SK-N-SH (cell line): ENCODE measurements around the gene TAF11L3.

Source experiments
- EP300 ChIP-seq, 2 experiments: IDR thresholded peaks; 2 replicates each; pipeline versions ENCODE4 v1.4.0 to v1.6.1; 2012; ENCODE audit warnings: borderline replicate concordance in 1 of 2, low read depth in 1 of 2, low read length in 1 of 2
- FOXM1 ChIP-seq: IDR thresholded peaks from 2 replicates; pipeline ENCODE4 v1.4.0; 2012; ENCODE audit warnings: low read depth, mild to moderate bottlenecking
- GABPA ChIP-seq: IDR thresholded peaks from 2 replicates; pipeline ENCODE4 v1.4.0; 2012; ENCODE audit warnings: low read depth, mild to moderate bottlenecking
- JUND ChIP-seq: IDR thresholded peaks from 2 replicates; pipeline ENCODE4 v1.4.0; 2012
- MXI1 ChIP-seq: IDR thresholded peaks from 2 replicates; pipeline ENCODE4 v1.6.1; 2012; ENCODE audit warnings: mild to moderate bottlenecking, low read depth, low read length, improper control_type of control experiment
- POLR2AphosphoS5 ChIP-seq: IDR thresholded peaks from 2 replicates; pipeline ENCODE4 v1.6.1; 2012; ENCODE audit warnings: low read depth, low read length
- RFX5 ChIP-seq: IDR thresholded peaks from 2 replicates; pipeline ENCODE4 v1.6.1; 2012; ENCODE audit warnings: mild to moderate bottlenecking, improper control_type of control experiment, low read length
- SIN3A ChIP-seq: IDR thresholded peaks from 2 replicates; pipeline ENCODE4 v1.6.1; 2012; ENCODE audit warnings: low read depth, mild to moderate bottlenecking, low read length, moderate library complexity, borderline replicate concordance
- SMC3 ChIP-seq: IDR thresholded peaks from 2 replicates; pipeline ENCODE4 v1.6.1; 2012; ENCODE audit warnings: low read depth, low read length, improper control_type of control experiment
- TAF1 ChIP-seq: IDR thresholded peaks from 2 replicates; pipeline ENCODE4 v1.6.1; 2012; ENCODE audit warnings: low read depth, mild to moderate bottlenecking, low read length, moderate library complexity, borderline replicate concordance
- TF ChIP-seq, protein P1 (sequence below): fragments of 200-600 bp; sonication (generic); IDR thresholded peaks from 2 replicates; pipeline ENCODE4 v1.6.1; 2017; ENCODE audit warnings: antibody characterized with exemption, mild to moderate bottlenecking, moderate library complexity
- TF ChIP-seq, protein P2 (sequence below): IDR thresholded peaks from 2 replicates; pipeline ENCODE4; 2012

DNA sequence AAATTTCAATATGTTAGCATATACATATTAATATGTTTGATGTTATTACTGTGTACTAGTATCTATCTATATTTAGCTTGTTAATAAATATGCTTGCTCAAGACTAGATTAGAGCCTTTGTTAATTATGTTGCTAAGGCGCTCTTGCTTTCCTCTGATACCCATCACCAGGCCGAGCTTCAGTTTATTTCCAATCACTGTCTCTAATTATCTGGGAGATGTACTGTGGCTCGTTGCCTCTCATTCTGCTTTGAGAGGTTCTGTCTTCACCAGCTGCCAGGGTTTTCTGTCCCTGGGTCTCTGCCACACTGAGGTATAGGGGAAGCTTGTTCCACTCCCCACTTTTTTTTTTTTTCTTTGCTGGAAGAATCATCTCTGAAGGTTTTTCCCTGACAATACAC is 41.1 kb upstream of the TAF11L3 start:
- TF ChIP-seq RFX5: no peak
- TF ChIP-seq, protein P1, sequence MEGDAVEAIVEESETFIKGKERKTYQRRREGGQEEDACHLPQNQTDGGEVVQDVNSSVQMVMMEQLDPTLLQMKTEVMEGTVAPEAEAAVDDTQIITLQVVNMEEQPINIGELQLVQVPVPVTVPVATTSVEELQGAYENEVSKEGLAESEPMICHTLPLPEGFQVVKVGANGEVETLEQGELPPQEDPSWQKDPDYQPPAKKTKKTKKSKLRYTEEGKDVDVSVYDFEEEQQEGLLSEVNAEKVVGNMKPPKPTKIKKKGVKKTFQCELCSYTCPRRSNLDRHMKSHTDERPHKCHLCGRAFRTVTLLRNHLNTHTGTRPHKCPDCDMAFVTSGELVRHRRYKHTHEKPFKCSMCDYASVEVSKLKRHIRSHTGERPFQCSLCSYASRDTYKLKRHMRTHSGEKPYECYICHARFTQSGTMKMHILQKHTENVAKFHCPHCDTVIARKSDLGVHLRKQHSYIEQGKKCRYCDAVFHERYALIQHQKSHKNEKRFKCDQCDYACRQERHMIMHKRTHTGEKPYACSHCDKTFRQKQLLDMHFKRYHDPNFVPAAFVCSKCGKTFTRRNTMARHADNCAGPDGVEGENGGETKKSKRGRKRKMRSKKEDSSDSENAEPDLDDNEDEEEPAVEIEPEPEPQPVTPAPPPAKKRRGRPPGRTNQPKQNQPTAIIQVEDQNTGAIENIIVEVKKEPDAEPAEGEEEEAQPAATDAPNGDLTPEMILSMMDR: no peak
- TF ChIP-seq EP300 (IDR thresholded peaks at IDR 0.05; ENCODE audit: borderline replicate concordance in 1 of 2, low read depth in 1 of 2, low read length in 1 of 2): no peak; a peak in 1 of 4 replicates
- no peak for TF ChIP-seq SMC3
- no peak for TF ChIP-seq SIN3A
- TF ChIP-seq TAF1: no peak
- no peak for TF ChIP-seq FOXM1
- TF ChIP-seq, protein P2, sequence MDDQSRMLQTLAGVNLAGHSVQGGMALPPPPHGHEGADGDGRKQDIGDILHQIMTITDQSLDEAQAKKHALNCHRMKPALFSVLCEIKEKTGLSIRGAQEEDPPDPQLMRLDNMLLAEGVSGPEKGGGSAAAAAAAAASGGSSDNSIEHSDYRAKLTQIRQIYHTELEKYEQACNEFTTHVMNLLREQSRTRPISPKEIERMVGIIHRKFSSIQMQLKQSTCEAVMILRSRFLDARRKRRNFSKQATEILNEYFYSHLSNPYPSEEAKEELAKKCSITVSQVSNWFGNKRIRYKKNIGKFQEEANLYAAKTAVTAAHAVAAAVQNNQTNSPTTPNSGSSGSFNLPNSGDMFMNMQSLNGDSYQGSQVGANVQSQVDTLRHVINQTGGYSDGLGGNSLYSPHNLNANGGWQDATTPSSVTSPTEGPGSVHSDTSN: no peak
- TF ChIP-seq MXI1: no peak
- no peak for TF ChIP-seq JUND
- TF ChIP-seq POLR2AphosphoS5: no peak
- TF ChIP-seq GABPA: no peak
